Common myeloid progenitor, CD34-positive (primary cell): Measurements from ENCODE around the gene ARHGAP35.
A peak's percentile ranks its signal among the peaks of the same experiment; 100 is the strongest.
"Not testable (repeated sequence)": the region's sequence is repeated elsewhere in the genome, so short reads cannot be mapped to it uniquely, and the experiment has no call there.

Source experiments
- CTCF ChIA-PET: fragments of 350-600 bp; sonication (Branson Sonifier 250); formaldehyde crosslinking; loops from one replicate; lab custom pipeline; 2021; ENCODE audit warnings: antibody characterized with exemption; lab: Charles Lee
- POLR2A ChIA-PET: fragments of 350-600 bp; sonication (Branson Sonifier 250); formaldehyde crosslinking; loops from one replicate; lab custom pipeline; 2021; ENCODE audit warnings: antibody characterized with exemption; lab: Charles Lee
- DNase-seq, 3 donors: peaks; one replicate each; pipeline versions ENCODE4 v3.0.0 to v3.0.0-alpha.2; 2013
- H3K27ac ChIP-seq, 2 experiments: 1 replicate in 1 of 2; 2 replicates in 1 of 2; pipeline ENCODE4 v1.7.0; 2013; ENCODE audit warnings: inconsistent platforms in 2 of 2, low read length in 2 of 2, mild to moderate bottlenecking in 2 of 2, low read depth in 1 of 2, moderate library complexity in 1 of 2; ENCODE audit not compliant: severe bottlenecking in 2 of 2, insufficient read depth in 1 of 2, poor library complexity in 1 of 2
- H3K27me3 ChIP-seq, 5 experiments: replicated peaks in 2 of 5; 1 replicate in 3 of 5; 2 replicates in 2 of 5; pipeline versions ENCODE4 v1.6.1 to v1.7.0; 2013; ENCODE audit warnings: low read length in 4 of 5, mild to moderate bottlenecking in 2 of 5, moderate library complexity in 2 of 5, inconsistent platforms in 1 of 5; ENCODE audit not compliant: insufficient read depth in 5 of 5, control insufficient read depth in 4 of 5
- H3K36me3 ChIP-seq, 4 experiments: 1 replicate in 2 of 4; 2 replicates in 2 of 4; pipeline versions ENCODE4 v1.6.1 to v1.7.0; 2013; ENCODE audit warnings: low read length in 3 of 4, control low read depth in 1 of 4, mild to moderate bottlenecking in 1 of 4; ENCODE audit not compliant: control insufficient read depth in 4 of 4, insufficient read depth in 4 of 4
- H3K4me1 ChIP-seq, 4 experiments: 1 replicate in 3 of 4; 2 replicates in 1 of 4; pipeline versions ENCODE4 v1.6.1 to v1.7.1; 2013; ENCODE audit warnings: low read length in 3 of 4, mild to moderate bottlenecking in 3 of 4, control low read depth in 1 of 4, inconsistent platforms in 1 of 4, moderate library complexity in 1 of 4; ENCODE audit not compliant: control insufficient read depth in 4 of 4, insufficient read depth in 4 of 4; ENCODE audit errors: control extremely low read depth in 1 of 4
- H3K4me3 ChIP-seq, 7 experiments: 1 replicate in 4 of 7; 2 replicates in 3 of 7; pipeline versions ENCODE4 v1.5.1 to v1.7.0; 2013; ENCODE audit warnings: mild to moderate bottlenecking in 7 of 7, low read length in 6 of 7, moderate library complexity in 6 of 7, inconsistent platforms in 2 of 7, low read depth in 2 of 7, control low read depth in 1 of 7; ENCODE audit not compliant: insufficient read depth in 4 of 7, control insufficient read depth in 1 of 7; ENCODE audit errors: extremely low read depth in 1 of 7
- H3K9me3 ChIP-seq, 5 experiments: 1 replicate in 4 of 5; 2 replicates in 1 of 5; pipeline versions ENCODE4 v1.6.1 to v1.7.1; 2013; ENCODE audit warnings: low read length in 4 of 5, mild to moderate bottlenecking in 2 of 5, inconsistent platforms in 1 of 5, low read depth in 1 of 5, moderate library complexity in 1 of 5; ENCODE audit not compliant: control insufficient read depth in 4 of 5, insufficient read depth in 2 of 5; ENCODE audit errors: control extremely low read depth in 1 of 5
- WGBS: methylation state at CpG from one replicate; pipeline ENCODE4 v1.1.5; 2013; ENCODE audit not compliant: insufficient coverage; 5-methylcytosine and 5-hydroxymethylcytosine counted together

ARHGAP35 gene

GRCh38 chr19:46821512-46822409 lies 39.0 kb upstream of the ARHGAP35 start:
- peak in 2 of 3 donors; percentile 87 to 89 for DNase-seq
- 63% methylated on average over 8 of the region's 18 CpGs for WGBS
- peak overlapping the region in 1 of 7 experiments; percentile 32 for H3K4me3 ChIP-seq
- ChIA-PET POLR2A (no interaction called here), CTCF (interaction anchor here (0.8 to 2.1 kb wide), 12 partner anchors 10 to 71 kb away, joined by 3 to 14 read pairs (median 4); no protein-coding TSS in a partner anchor)
- H3K27me3 ChIP-seq: no peaks in the 10 kb centered on the region
- no peak overlapping the region for H3K27ac ChIP-seq
- H3K36me3 ChIP-seq: no peaks in the 10 kb centered on the region
- H3K4me1 ChIP-seq: peaks cover 0 to 34% (median 27%) of the 10 kb centered on the region in 4 experiments
- no peaks in the 10 kb centered on the region for H3K9me3 ChIP-seq

DNA sequence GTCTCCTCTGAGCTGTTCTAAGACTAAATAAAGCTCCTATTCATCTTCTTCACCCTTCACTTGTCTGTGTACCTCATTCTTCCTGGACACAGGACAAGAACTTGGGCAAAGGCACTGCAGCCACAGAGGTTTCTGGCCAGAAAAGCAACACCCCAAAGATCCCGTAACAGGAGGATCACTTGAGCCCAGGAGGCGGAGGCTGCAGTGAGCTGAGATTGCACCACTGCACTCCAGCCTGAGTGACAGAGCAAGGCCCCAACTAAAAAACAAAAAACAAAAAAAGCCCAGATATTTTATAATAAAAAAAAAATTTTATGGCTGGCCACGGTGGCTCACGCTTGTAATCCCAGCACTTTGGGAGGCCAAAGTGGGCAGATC lies 38.4 kb upstream of the ARHGAP35 start:
- CTCF ChIA-PET: interaction anchor here (1.1 to 2.1 kb wide), 8 partner anchors 9 to 66 kb away, joined by 3 to 14 read pairs (median 4); no protein-coding TSS in a partner anchor
- WGBS: 89% methylated on average over 2 of the region's 4 CpGs
- DNase-seq, H3K9me3 ChIP-seq, H3K36me3 ChIP-seq, H3K27me3 ChIP-seq, H3K4me3 ChIP-seq, H3K27ac ChIP-seq, POLR2A ChIA-PET: not testable (repeated sequence)
- H3K4me1 ChIP-seq: peaks cover 0 to 34% (median 27%) of the 10 kb centered on the region in 4 experiments

- no peak overlapping the region for H3K27ac ChIP-seq
- POLR2A ChIA-PET: interaction anchor here (0.6 kb wide), 1 partner anchor 158 kb away, joined by 3 read pairs; no protein-coding TSS in a partner anchor
- H3K4me3 ChIP-seq: no peak overlapping the region
- 100% methylated on average over 3 of the region's 6 CpGs for WGBS
- peaks cover 0 to 34% (median 27%) of the 10 kb centered on the region in 4 experiments for H3K4me1 ChIP-seq
- no peaks in the 10 kb centered on the region for H3K9me3 ChIP-seq
- CTCF ChIA-PET: interaction anchor here (1.1 to 1.8 kb wide), 6 partner anchors 8 to 65 kb away, joined by 3 to 7 read pairs (median 4); no protein-coding TSS in a partner anchor
- H3K36me3 ChIP-seq: no peaks in the 10 kb centered on the region
- no peaks in the 10 kb centered on the region for H3K27me3 ChIP-seq
- DNase-seq: no peak
These were observed 37.7 kb upstream of the ARHGAP35 start for GRCh38 chr19:46823049-46823448.

DNA sequence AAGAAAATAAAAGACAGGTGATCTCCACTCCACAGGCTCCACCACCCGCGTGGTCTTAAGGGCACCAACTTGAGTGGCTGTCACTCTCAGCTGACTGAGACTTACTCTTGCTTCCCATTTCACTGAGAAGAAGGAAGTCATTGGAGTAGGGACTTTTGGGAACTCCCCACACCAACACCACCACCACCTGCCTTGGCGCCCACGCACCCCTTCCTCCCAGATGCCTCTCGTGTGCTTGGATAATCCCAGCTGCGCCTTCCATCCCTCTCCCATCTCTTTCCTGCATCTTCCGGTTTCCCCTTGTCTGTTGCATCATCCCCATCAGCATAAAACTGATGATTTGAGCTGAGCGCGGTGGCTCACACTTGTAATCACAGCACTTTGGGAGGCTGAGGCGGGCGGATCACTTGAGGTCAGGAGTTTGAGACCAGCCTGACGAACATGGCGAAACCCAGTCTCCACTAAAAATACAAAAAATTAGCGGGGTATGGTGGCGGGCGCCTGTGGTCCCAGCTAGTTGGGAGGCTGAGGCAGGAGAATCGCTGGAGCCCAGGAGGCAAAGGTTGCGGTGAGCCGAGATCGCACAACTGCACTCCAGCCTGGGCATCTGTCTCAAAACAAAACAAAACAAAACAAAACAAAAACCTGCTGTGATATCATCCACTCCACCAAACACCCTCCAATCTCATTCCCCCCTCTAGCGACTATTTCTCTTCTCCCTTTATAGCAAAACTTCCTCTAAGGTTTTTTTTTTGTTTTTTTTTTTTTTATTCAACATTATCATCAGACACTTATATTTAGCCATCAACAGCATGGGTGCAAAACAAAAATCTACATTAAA lies 35.7 kb upstream of the ARHGAP35 start:
- 79% methylated on average over 15 of the region's 21 CpGs for WGBS
- DNase-seq: peak in 2 of 3 donors; percentile 63
- ChIA-PET CTCF (interaction anchor here (1.0 to 2.0 kb wide), 7 partner anchors 9 to 75 kb away, joined by 3 to 8 read pairs (median 4); no protein-coding TSS in a partner anchor), POLR2A (interaction anchor here (0.6 kb wide), 2 partner anchors 70 to 593 kb away, joined by 3 read pairs; no protein-coding TSS in a partner anchor)
- no peak overlapping the region for H3K4me3 ChIP-seq
- H3K27me3 ChIP-seq: no peaks in the 10 kb centered on the region
- H3K36me3 ChIP-seq: no peaks in the 10 kb centered on the region
- no peak overlapping the region for H3K27ac ChIP-seq
- no peaks in the 10 kb centered on the region for H3K9me3 ChIP-seq
- peaks cover 0 to 39% (median 31%) of the 10 kb centered on the region in 4 experiments for H3K4me1 ChIP-seq

- Histone ChIP-seq H3K27me3 (no peaks in the 10 kb centered on the region), H3K36me3 (no peaks in the 10 kb centered on the region), H3K27ac (no peak overlapping the region), H3K4me1 (peaks cover 0 to 35% (median 28%) of the 10 kb centered on the region in 4 experiments), H3K9me3 (no peaks in the 10 kb centered on the region), H3K4me3 (no peak overlapping the region)
- no peak for DNase-seq
- 97% methylated on average over 4 of the region's 5 CpGs for WGBS
- POLR2A ChIA-PET: no interaction called here
- CTCF ChIA-PET: interaction anchor here (1.5 to 2.0 kb wide), 2 partner anchors 48 to 76 kb away, joined by 4 to 5 read pairs; no protein-coding TSS in a partner anchor
These were observed 35.1 kb upstream of the ARHGAP35 start for GRCh38 chr19:46825731-46826055.

- WGBS: 94% methylated on average over 3 of the region's 5 CpGs
- no peaks in the 10 kb centered on the region for H3K27me3 ChIP-seq
- ChIA-PET CTCF (interaction anchor here (1.4 to 2.2 kb wide), 2 partner anchors 70 to 77 kb away, joined by 3 to 7 read pairs; no protein-coding TSS in a partner anchor), POLR2A (no interaction called here)
- DNase-seq: peak in 2 of 3 donors; percentile 24 to 39
- H3K4me1 ChIP-seq: peaks cover 0 to 20% (median 13%) of the 10 kb centered on the region in 4 experiments
- no peak overlapping the region for H3K27ac ChIP-seq
- H3K9me3 ChIP-seq: no peaks in the 10 kb centered on the region
- H3K4me3 ChIP-seq: no peak overlapping the region
- no peaks in the 10 kb centered on the region for H3K36me3 ChIP-seq
These were observed 32.3 kb upstream of the ARHGAP35 start for GRCh38 chr19:46828484-46828883.
